SK-N-SH treated with all-trans-retinoic acid at 6 μM for 48 hours (cell line): ENCODE results near the gene TICAM1.

ENCODE experiments used
- ATAC-seq: fragments of 200-7000 bp; cut with Tn5 transposase; 3 replicates; pipeline ENCODE4 v1.9.1; 2020; ENCODE audit warnings: mild to moderate bottlenecking, moderate library complexity
- ARNTL ChIP-seq: fragments of 450-650 bp; formaldehyde crosslinking; IDR thresholded peaks from 2 replicates; pipeline ENCODE4 v1.5.0; 2020; ENCODE audit warnings: low read depth, mild to moderate bottlenecking, moderate library complexity, borderline replicate concordance
- BACH2 ChIP-seq: fragments of 250-450 bp; sonication (Bioruptor Pico); IDR thresholded peaks from 2 replicates; pipeline ENCODE4 v1.9.0; 2021; ENCODE audit warnings: mild to moderate bottlenecking, borderline replicate concordance
- CSDC2 ChIP-seq: fragments of 250-450 bp; sonication (Bioruptor Pico); IDR thresholded peaks from 2 replicates; pipeline ENCODE4 v1.5.0; 2020; ENCODE audit warnings: mild to moderate bottlenecking, moderate library complexity
- ESRRG ChIP-seq: fragments of 250-450 bp; sonication (Bioruptor Pico); IDR thresholded peaks from 2 replicates; pipeline ENCODE4 v1.6.1; 2021; ENCODE audit warnings: mild to moderate bottlenecking
- GLIS3 ChIP-seq: fragments of 250-450 bp; sonication (Bioruptor Pico); IDR thresholded peaks from 2 replicates; pipeline ENCODE4 v1.5.0; 2020; ENCODE audit warnings: mild to moderate bottlenecking, moderate library complexity
- ISL1 ChIP-seq: fragments of 250-450 bp; sonication (Bioruptor Pico); IDR thresholded peaks from 2 replicates; pipeline ENCODE4 v2.1.2; 2022; ENCODE audit warnings: mild to moderate bottlenecking, moderate library complexity
- OSR1 ChIP-seq: fragments of 250-450 bp; sonication (Bioruptor Pico); IDR thresholded peaks from 2 replicates; pipeline ENCODE4 v1.8.0; 2022; ENCODE audit warnings: moderate library complexity, mild to moderate bottlenecking, inconsistent platforms
- PPARA ChIP-seq: fragments of 250-450 bp; sonication (Bioruptor Pico); IDR thresholded peaks from 2 replicates; pipeline ENCODE4 v1.5.0; 2020; ENCODE audit warnings: mild to moderate bottlenecking, borderline replicate concordance
- RARB ChIP-seq: fragments of 250-450 bp; sonication (Bioruptor Pico); IDR thresholded peaks from 2 replicates; pipeline ENCODE4 v1.8.0; 2021; ENCODE audit warnings: mild to moderate bottlenecking, moderate library complexity
- SNAI2 ChIP-seq: fragments of 250-450 bp; sonication (Bioruptor Pico); IDR thresholded peaks from 2 replicates; pipeline ENCODE4 v1.5.0; 2020; ENCODE audit warnings: mild to moderate bottlenecking, moderate library complexity
- TCF4 ChIP-seq: fragments of 250-450 bp; sonication (Bioruptor Pico); IDR thresholded peaks from 2 replicates; pipeline ENCODE4 v1.8.0; 2021; ENCODE audit warnings: mild to moderate bottlenecking, moderate library complexity, borderline replicate concordance
- TOX ChIP-seq: fragments of 250-450 bp; sonication (Bioruptor Pico); IDR thresholded peaks from 2 replicates; pipeline ENCODE4 v1.8.0; 2021; ENCODE audit warnings: mild to moderate bottlenecking, moderate library complexity, borderline replicate concordance
- ZC3H10 ChIP-seq: fragments of 250-450 bp; sonication (Bioruptor Pico); IDR thresholded peaks from 2 replicates; pipeline ENCODE4 v1.5.1; 2021; ENCODE audit warnings: mild to moderate bottlenecking, moderate library complexity
- ZFP30 ChIP-seq: fragments of 450-650 bp; formaldehyde crosslinking; IDR thresholded peaks from 2 replicates; pipeline ENCODE4 v1.5.0; 2022; ENCODE audit warnings: mild to moderate bottlenecking, moderate library complexity
- ZNF565 ChIP-seq: fragments of 450-650 bp; formaldehyde crosslinking; conservative IDR thresholded peaks from 2 replicates; pipeline ENCODE4 v1.5.0; 2020; ENCODE audit warnings: low read depth, mild to moderate bottlenecking, moderate library complexity
- ZNF70 ChIP-seq: fragments of 450-650 bp; formaldehyde crosslinking; IDR thresholded peaks from 2 replicates; pipeline ENCODE4 v1.5.0; 2020; ENCODE audit warnings: mild to moderate bottlenecking, moderate library complexity
- ZNF8 ChIP-seq: fragments of 450-650 bp; formaldehyde crosslinking; IDR thresholded peaks from 2 replicates; pipeline ENCODE4 v1.5.0; 2020; ENCODE audit warnings: mild to moderate bottlenecking, moderate library complexity
- TF ChIP-seq, protein P1 (sequence below): fragments of 250-450 bp; sonication (Bioruptor Pico); IDR thresholded peaks from 2 replicates; pipeline ENCODE4 v1.5.1; 2020; ENCODE audit warnings: low read depth, mild to moderate bottlenecking, moderate library complexity
- TF ChIP-seq, protein P2 (sequence below): fragments of 250-450 bp; sonication (Bioruptor Pico); IDR thresholded peaks from 2 replicates; pipeline ENCODE4 v1.8.0; 2020; ENCODE audit warnings: mild to moderate bottlenecking, moderate library complexity, borderline replicate concordance
- TF ChIP-seq, protein P3 (sequence below): fragments of 250-450 bp; sonication (Bioruptor Pico); IDR thresholded peaks from 2 replicates; pipeline ENCODE4 v1.8.0; 2021; ENCODE audit warnings: low read depth, mild to moderate bottlenecking, moderate library complexity, borderline replicate concordance
- TF ChIP-seq, protein P4 (sequence below): fragments of 250-450 bp; sonication (Bioruptor Pico); IDR thresholded peaks from 2 replicates; pipeline ENCODE4 v1.5.1; 2021; ENCODE audit warnings: mild to moderate bottlenecking, moderate library complexity

Gene TICAM1

DNA sequence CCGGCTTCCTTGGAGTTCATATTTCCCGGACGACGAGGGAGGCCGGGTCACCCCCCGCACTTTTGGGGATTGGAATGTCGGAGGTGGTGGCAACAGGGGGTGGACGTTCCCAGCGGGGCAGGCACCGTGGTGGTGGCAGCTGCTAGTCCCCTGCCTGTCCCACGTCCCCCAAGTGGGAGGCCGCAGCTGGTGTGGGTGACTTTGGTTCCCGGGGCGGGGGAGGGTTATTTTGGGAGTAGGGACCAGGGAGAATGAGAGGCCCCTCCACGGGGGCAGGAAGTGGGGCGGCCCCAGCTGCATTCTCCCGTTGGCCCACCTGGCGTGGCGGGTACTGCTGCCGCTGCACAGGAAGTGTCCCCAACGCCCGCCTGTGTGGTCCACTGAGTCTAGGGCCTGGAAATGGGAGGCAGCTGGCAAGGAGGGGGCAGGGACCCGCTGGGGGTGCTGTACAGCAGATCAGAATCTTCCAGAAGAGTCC is 47.0 kb upstream of the TICAM1 start:
- no peak for ATAC-seq
- no peak for TF ChIP-seq PPARA (CRISPR knock-in tag)
- TF ChIP-seq OSR1 (CRISPR knock-in tag) = no peak
- TF ChIP-seq, protein P1, sequence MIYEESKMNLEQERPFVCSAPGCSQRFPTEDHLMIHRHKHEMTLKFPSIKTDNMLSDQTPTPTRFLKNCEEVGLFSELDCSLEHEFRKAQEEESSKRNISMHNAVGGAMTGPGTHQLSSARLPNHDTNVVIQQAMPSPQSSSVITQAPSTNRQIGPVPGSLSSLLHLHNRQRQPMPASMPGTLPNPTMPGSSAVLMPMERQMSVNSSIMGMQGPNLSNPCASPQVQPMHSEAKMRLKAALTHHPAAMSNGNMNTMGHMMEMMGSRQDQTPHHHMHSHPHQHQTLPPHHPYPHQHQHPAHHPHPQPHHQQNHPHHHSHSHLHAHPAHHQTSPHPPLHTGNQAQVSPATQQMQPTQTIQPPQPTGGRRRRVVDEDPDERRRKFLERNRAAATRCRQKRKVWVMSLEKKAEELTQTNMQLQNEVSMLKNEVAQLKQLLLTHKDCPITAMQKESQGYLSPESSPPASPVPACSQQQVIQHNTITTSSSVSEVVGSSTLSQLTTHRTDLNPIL (CRISPR knock-in tag) = no peak
- TF ChIP-seq, protein P2, sequence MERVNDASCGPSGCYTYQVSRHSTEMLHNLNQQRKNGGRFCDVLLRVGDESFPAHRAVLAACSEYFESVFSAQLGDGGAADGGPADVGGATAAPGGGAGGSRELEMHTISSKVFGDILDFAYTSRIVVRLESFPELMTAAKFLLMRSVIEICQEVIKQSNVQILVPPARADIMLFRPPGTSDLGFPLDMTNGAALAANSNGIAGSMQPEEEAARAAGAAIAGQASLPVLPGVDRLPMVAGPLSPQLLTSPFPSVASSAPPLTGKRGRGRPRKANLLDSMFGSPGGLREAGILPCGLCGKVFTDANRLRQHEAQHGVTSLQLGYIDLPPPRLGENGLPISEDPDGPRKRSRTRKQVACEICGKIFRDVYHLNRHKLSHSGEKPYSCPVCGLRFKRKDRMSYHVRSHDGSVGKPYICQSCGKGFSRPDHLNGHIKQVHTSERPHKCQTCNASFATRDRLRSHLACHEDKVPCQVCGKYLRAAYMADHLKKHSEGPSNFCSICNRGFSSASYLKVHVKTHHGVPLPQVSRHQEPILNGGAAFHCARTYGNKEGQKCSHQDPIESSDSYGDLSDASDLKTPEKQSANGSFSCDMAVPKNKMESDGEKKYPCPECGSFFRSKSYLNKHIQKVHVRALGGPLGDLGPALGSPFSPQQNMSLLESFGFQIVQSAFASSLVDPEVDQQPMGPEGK = no peak
- no peak for TF ChIP-seq BACH2
- TF ChIP-seq, protein P3, sequence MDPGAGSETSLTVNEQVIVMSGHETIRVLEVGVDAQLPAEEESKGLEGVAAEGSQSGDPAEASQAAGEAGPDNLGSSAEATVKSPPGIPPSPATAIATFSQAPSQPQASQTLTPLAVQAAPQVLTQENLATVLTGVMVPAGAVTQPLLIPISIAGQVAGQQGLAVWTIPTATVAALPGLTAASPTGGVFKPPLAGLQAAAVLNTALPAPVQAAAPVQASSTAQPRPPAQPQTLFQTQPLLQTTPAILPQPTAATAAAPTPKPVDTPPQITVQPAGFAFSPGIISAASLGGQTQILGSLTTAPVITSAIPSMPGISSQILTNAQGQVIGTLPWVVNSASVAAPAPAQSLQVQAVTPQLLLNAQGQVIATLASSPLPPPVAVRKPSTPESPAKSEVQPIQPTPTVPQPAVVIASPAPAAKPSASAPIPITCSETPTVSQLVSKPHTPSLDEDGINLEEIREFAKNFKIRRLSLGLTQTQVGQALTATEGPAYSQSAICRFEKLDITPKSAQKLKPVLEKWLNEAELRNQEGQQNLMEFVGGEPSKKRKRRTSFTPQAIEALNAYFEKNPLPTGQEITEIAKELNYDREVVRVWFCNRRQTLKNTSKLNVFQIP (CRISPR knock-in tag) = no peak
- TF ChIP-seq CSDC2 (CRISPR knock-in tag) = no peak
- TF ChIP-seq, protein P4, sequence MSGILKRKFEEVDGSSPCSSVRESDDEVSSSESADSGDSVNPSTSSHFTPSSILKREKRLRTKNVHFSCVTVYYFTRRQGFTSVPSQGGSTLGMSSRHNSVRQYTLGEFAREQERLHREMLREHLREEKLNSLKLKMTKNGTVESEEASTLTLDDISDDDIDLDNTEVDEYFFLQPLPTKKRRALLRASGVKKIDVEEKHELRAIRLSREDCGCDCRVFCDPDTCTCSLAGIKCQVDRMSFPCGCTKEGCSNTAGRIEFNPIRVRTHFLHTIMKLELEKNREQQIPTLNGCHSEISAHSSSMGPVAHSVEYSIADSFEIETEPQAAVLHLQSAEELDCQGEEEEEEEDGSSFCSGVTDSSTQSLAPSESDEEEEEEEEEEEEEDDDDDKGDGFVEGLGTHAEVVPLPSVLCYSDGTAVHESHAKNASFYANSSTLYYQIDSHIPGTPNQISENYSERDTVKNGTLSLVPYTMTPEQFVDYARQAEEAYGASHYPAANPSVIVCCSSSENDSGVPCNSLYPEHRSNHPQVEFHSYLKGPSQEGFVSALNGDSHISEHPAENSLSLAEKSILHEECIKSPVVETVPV (CRISPR knock-in tag) = no peak
- TF ChIP-seq ZC3H10 (CRISPR knock-in tag) = no peak
- TF ChIP-seq ISL1 = no peak
- TF ChIP-seq RARB (CRISPR knock-in tag) = no peak
- TF ChIP-seq GLIS3 = no peak
- TF ChIP-seq, all 23 proteins: peak for 0

DNA sequence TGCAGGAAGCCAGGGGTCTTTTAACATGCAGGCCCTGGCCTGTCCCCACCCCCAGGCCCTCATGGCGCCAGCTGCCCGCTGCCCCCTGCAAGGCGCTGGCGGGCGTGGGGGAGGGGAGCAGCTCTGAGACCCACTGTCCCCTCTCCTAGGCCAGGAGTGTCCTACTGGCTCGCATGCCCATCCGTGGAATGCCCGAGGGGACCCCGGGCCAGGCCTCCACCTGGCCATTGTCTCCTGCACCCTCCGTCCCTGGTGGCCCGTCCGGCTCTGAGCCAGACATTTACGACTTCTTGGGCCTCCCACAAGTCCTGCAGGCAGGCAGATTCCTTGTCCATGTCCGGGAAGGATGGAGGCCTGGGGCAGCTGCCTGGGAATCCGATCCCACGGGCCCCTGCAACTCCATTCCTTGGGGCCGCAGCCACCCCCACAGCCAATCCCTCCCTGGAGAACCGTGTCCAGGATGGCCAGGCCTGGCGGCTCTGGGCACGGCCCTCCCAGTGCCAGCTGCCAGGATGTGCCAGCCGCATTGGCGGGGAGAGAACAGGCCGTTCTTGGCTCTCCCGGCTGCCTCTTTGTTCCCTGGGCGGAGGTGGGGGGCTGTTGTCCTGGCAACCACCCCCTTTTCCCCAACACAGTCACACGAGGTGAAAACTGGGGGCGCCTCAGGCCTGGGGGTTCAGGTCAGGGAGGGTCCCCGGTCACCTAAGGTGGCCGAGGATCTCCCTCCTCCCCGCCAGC is 46.4 kb upstream of the TICAM1 start:
- ATAC-seq = no peak

More for the DNA sequence above, 46.4 kb upstream of the TICAM1 start:
- TF ChIP-seq ARNTL (CRISPR knock-in tag) = no peak
- TF ChIP-seq, protein P4 (CRISPR knock-in tag) = no peak
- TF ChIP-seq ZNF8 = no peak
- no peak for TF ChIP-seq SNAI2 (CRISPR knock-in tag)
- no peak for TF ChIP-seq ZC3H10 (CRISPR knock-in tag)
- TF ChIP-seq GLIS3 = no peak
- TF ChIP-seq, protein P1 (CRISPR knock-in tag) = no peak
- no peak for TF ChIP-seq ZFP30 (CRISPR knock-in tag)
- no peak for TF ChIP-seq ZNF70 (CRISPR knock-in tag)
- no peak for TF ChIP-seq PPARA (CRISPR knock-in tag)
- TF ChIP-seq ISL1 = no peak
- TF ChIP-seq TOX (CRISPR knock-in tag) = no peak
- TF ChIP-seq, protein P3 (CRISPR knock-in tag) = no peak
- no peak for TF ChIP-seq ESRRG (CRISPR knock-in tag)
- no peak for TF ChIP-seq BACH2
- TF ChIP-seq ZNF565 (CRISPR knock-in tag) = no peak
- TF ChIP-seq TCF4 = no peak
- TF ChIP-seq, protein P2 = no peak
